Measurements from ENCODE around the gene SCFD1.

DNA sequence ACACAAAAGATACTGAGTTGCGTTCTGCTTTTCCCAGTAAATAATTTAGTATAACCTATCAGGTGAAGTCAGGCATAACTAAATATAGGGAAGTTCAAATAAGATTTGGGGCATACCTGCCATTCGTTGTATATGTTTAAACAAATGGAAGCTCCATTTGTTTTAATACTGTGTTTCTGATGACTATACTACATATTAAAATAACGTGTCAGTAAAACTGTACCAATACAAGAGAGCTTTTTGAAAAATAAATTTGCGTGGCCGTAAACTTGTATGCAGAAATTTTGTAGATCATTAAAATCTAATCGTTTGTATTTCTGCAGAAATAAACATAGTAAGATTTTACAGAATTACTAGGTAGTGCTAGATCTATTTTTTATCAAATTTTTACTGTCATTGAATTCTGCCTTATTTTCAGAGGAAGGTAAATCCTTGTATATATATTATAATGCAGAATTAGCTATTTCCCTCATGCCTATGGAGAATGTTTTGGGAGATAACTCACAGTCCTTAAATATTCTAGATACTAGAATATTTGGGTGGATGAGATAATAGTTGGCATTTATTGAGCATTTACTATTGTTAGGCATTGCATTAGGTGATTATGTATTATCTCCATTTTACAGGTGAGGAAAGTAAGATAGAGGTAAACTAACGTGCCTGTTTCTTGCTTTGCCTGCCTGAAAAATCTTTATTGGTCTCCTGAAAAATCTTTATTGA is 1.5 kb downstream of the SCFD1 start:
- TF ChIP-seq, protein P1, sequence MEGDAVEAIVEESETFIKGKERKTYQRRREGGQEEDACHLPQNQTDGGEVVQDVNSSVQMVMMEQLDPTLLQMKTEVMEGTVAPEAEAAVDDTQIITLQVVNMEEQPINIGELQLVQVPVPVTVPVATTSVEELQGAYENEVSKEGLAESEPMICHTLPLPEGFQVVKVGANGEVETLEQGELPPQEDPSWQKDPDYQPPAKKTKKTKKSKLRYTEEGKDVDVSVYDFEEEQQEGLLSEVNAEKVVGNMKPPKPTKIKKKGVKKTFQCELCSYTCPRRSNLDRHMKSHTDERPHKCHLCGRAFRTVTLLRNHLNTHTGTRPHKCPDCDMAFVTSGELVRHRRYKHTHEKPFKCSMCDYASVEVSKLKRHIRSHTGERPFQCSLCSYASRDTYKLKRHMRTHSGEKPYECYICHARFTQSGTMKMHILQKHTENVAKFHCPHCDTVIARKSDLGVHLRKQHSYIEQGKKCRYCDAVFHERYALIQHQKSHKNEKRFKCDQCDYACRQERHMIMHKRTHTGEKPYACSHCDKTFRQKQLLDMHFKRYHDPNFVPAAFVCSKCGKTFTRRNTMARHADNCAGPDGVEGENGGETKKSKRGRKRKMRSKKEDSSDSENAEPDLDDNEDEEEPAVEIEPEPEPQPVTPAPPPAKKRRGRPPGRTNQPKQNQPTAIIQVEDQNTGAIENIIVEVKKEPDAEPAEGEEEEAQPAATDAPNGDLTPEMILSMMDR (IDR thresholded peaks at IDR 0.05; ENCODE audit: low read depth, low read length, missing input control): no peak
- TF ChIP-seq YY1 (IDR thresholded peaks at IDR 0.05) (no peak), SP1 (IDR thresholded peaks at IDR 0.05) (no peak)
